GM12892 (cell line): ENCODE measurements around the gene SLC25A24.
"Not testable (repeated sequence)": the region's sequence is repeated elsewhere in the genome, so short reads cannot be mapped to it uniquely, and the experiment has no call there.

Experiments
- POLR2A ChIP-seq: IDR thresholded peaks from 2 replicates; pipeline ENCODE4 v1.6.1; 2011; ENCODE audit warnings: low read depth, low read length, control low read depth
- POLR2AphosphoS5 ChIP-seq: IDR thresholded peaks from 2 replicates; pipeline ENCODE4 v1.6.1; 2011; ENCODE audit warnings: low read depth, low read length, control low read depth
- TAF1 ChIP-seq: IDR thresholded peaks from 2 replicates; pipeline ENCODE4 v1.6.1; 2011; ENCODE audit warnings: low read depth, mild to moderate bottlenecking, control low read depth, low read length, borderline replicate concordance

DNA sequence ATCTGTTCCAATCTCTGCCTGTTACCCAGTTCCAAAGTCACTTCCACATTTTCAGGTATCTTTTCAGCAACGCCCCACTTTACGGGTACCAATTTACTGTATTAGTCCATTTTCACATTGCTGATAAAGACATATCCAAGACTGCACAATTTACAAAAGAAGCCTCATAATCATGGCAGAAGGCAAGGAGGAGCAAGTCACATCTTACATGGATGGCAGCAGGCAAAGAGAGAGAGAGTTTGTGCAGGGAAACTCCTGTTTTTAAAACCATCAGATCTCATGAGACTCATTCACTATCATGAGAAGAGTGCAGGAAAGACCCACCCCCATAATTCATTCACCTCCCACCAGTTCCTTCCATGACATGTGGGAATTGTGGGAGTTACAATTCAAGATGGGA lies 67.0 kb downstream of the SLC25A24 start:
- TF ChIP-seq POLR2A, POLR2AphosphoS5, TAF1: not testable (repeated sequence)
